GM21825 (cell line): ENCODE results near the gene KCNJ2.

Source experiments
- ATAC-seq: cut with Tn5 transposase; IDR thresholded peaks from one replicate; pipeline ENCODE4 v1.9.1; 2021; ENCODE audit warnings: mild to moderate bottlenecking, moderate library complexity; ENCODE audit not compliant: unreplicated experiment

The KCNJ2 gene

GRCh38 chr17:70158591-70158990, 10.7 kb upstream of the KCNJ2 start:
- no peak for ATAC-seq

GRCh38 chr17:70159980-70160379, 9.4 kb upstream of the KCNJ2 start:
- ATAC-seq, result no peak

DNA sequence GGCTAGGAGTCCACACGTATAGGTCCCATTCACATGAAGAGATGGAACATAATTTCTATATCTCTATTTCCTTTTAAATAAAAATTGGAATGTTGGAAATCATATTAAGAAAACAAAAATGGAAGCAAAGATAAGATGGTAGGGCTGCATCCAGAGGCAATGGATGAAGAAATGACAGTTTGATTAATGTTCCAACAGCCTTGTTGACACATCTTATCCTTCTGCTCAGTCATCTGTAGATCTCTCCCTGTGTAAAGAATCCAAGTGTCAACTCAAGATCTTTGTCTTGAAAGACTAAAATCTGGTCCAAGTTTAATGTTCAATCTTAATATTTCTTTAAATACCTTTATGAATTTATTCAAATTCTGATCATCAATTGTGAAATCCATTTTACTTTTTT, 7.8 kb upstream of the KCNJ2 start:
- no peak for ATAC-seq

- no peak for ATAC-seq
Measured at GRCh38 chr17:70165383-70165782, 3.9 kb upstream of the KCNJ2 start.

DNA sequence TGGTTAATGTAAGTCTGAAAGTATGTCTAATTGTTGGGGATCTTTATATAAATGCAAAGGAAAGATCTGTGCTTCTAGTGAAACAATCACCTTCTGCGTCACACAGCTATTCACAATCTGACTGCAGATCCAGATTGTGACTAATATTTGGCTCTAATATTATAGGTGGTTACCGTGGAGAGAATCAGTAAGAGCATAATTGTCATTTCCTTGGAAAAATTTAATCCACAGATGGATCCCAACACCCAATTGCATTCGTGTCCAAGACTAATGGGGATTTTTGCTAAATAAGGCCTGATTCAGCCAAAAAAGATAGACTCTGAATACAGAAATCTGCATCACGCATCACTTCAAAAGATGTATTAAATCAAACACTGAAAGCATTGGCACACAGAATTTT, 2.7 kb upstream of the KCNJ2 start:
- no peak for ATAC-seq

DNA sequence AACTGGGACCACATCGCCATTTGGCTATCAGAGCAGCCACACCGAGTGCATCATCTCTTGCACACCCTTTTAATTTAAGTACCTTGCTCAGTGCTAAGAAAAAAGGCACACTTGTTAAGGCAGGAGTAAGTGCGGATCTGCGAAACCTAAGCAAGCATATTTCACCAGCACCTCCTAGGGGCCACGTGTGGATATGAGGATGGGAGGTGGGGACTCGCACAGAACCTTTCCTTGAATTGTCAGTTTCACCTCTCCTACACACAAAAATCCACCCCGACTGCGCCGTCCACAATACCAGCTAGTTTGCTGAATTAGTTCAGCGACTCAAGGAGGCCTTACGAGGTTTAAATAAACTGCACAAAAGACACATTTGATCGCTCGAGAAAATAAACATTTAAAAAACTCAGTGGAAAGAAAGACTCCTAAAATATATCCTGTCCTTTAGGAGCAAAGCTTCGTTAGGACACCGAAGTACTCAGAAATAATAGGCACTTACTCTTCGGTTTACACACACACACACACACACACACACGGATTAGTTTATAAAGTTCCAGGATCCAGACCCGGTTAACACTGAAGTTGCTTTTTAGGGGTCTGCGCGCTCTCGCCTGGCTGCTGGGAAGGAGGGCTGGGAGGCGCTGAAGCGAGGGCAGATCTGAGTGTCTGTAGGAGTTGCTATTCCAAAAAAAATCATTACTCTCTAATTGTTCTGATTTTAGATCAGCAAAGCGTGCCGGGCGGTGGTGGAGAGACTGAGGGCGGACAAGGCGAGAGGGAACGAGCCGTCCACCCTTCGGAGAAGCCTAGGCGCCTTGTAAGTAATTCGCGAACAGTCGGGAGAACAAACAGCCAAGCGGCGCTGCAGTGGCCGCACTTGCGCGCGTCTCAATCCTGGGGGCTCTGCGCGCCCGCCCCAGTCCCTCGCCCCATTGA, 1.0 kb upstream of the KCNJ2 start:
- no peak for ATAC-seq

- ATAC-seq, result no peak
Measured at GRCh38 chr17:70169709-70170597, 621 bp downstream of the KCNJ2 start.

- no peak for ATAC-seq
Measured at GRCh38 chr17:70171159-70171558, 1.8 kb downstream of the KCNJ2 start.

- ATAC-seq, result no peak
Measured at GRCh38 chr17:70172449-70172848, 3.1 kb downstream of the KCNJ2 start.

GRCh38 chr17:70172923-70173322, 3.6 kb downstream of the KCNJ2 start:
- no peak for ATAC-seq

GRCh38 chr17:70173681-70174080, 4.3 kb downstream of the KCNJ2 start:
- no peak for ATAC-seq

- ATAC-seq, result no peak
Measured at GRCh38 chr17:70181376-70181775, 12.0 kb downstream of the KCNJ2 start.

DNA sequence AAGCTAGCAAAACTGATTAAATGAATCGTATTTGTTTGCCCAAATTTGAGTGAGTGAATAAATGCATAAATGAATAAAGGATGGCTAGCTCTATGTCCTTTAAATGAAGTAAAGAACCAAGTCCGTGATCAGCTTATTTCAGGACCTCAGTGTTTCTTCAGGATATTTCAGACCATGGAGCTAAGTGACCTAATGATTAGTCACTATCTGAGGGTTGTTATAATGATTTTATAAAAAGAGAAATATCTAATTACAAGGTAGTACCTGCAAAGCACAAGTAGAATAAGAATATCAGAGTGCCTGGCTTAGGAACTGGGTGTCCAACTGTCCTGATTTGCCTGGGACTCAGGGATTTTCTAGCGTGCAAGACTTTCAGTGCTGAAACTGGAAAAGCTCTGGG, 12.5 kb downstream of the KCNJ2 start:
- no peak for ATAC-seq

GRCh38 chr17:70183508-70183907, 14.2 kb downstream of the KCNJ2 start:
- no peak for ATAC-seq

GRCh38 chr17:70184207-70184606, 14.9 kb downstream of the KCNJ2 start:
- no peak for ATAC-seq

DNA sequence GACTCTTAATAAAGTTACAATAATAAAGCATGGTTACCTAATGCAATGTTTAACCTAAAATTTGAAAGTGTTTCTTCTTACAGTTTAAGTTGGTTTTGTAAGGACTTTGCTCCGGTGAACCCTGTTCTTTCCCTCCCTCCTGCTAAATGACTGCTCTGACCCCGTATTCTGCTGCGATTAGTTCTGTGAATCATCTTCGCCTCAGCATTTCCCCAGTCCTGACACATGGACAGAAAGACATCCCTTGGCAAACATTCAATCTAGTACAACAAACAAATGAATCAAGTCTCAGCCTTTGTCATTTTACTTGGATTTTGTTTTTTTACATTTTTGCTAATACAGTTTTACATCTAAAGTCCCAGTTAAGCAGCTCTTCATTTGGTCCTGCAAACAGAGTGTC, 15.4 kb downstream of the KCNJ2 start:
- no peak for ATAC-seq

DNA sequence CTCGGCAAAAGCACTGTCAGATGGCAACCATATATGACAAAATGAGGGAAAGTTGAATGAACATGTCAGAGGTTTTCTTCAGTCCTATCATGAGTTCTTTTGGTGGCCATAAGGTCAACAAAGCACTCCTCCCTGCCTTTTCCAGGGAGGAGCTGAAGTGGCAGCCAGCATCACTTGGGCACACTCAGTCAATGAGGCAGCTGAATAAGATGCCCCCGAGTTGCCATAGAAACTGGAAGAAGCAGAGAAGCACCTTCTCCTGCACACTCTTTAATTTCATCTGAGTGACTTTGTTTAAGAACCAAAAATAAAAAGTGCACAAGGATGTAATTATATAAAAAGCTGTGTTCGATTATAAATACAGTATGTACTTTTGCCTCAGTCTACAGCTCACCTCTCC, 16.0 kb downstream of the KCNJ2 start:
- no peak for ATAC-seq

DNA sequence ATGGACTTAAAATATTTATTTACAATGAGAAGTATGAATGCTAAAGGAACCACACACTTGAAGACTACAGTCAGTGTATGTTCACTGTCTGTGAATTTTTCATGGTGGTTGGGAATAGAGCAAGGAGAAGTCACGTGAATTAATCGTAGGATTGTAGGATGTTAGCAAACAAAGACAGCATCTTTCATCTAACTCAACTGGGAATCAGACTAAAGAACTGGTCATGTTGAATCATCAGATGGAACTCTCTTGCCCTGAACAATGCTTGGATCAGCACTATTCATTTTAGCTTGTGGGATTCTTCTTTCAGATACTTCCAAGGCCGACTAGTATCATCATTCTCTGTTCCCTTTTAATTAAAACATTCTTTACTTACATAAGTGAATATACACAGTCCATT, 18.1 kb downstream of the KCNJ2 start:
- ATAC-seq, result no peak

DNA sequence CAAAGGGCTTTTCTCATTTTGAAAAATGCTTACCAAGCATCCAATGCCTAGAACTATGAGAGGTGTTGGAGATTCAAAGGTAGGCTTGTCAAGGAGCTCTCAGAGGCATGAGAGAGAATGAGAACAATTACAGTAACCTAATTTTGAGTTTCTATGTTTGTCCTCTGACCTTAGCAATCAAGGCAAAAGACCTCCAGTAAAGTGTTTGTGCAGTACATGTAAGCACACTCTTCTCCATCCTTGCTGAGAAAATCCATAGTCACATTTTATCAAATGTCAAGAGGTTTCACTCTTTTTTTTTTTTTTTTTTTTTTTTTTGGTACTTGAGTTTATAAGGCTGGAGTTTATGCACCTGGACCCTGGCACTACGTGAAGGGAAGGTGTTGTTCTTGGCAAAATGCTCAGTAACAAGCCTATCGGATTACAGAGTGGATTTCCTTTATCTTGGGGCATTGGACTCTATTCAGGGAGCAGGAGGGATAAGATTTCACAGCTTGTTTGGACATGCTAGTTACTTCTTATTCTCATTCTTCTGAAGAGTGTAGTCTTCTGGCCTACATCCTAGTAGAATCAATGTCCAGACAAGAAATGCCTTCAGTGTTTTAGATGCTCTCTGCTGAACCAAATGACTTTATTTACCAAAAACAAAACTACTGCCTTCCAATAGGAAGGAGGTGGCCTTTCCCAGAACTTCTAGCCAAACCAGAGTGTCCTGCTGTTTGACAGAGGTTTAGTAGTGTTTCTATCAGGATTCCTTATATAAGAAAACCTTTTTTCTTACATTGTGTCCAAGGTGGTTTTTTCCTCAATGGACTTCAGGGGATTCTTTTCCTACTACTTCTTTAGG, 21.9 kb downstream of the KCNJ2 start:
- ATAC-seq, result no peak

GRCh38 chr17:70195091-70195490, 25.8 kb downstream of the KCNJ2 start:
- ATAC-seq, result no peak

DNA sequence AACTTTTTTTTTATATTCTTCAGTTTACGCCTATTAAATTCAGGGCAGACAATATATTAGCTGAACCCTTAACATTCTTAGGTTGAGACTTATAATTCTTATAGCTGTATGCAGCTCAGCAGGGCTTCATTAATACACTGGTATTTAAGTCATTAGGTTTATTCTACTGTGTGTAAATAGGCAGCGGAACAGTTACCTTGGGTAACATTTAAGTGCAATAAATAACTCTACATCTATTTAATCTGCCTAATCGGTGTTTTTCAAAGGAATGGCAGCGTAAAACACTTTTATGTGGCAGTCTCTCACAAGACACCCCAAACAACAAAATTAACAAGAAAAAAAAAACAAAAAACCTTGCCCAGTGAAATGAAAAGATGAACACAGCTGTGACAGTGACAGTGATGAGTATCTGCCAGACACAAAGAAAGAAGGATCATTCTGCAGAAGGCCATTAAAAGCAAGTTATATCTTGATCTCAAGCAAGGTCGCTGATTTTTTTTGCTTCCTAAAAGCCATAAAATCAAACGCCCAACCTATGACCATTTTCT, 32.6 kb downstream of the KCNJ2 start:
- ATAC-seq, result no peak
